Activated CD8-positive, alpha-beta memory T cell treated with anti-CD3 and anti-CD28 coated beads, Interleukin-2, amount 50 U/mL, for 4 hours (primary cell): Measurements from ENCODE around the gene YJU2.
"Not testable (repeated sequence)": the region's sequence is repeated elsewhere in the genome, so short reads cannot be mapped to it uniquely, and the experiment has no call there.

Experiments
- DNase-seq: peaks from one replicate; pipeline ENCODE4 v3.0.0-alpha.2; 2020

YJU2 gene

DNA sequence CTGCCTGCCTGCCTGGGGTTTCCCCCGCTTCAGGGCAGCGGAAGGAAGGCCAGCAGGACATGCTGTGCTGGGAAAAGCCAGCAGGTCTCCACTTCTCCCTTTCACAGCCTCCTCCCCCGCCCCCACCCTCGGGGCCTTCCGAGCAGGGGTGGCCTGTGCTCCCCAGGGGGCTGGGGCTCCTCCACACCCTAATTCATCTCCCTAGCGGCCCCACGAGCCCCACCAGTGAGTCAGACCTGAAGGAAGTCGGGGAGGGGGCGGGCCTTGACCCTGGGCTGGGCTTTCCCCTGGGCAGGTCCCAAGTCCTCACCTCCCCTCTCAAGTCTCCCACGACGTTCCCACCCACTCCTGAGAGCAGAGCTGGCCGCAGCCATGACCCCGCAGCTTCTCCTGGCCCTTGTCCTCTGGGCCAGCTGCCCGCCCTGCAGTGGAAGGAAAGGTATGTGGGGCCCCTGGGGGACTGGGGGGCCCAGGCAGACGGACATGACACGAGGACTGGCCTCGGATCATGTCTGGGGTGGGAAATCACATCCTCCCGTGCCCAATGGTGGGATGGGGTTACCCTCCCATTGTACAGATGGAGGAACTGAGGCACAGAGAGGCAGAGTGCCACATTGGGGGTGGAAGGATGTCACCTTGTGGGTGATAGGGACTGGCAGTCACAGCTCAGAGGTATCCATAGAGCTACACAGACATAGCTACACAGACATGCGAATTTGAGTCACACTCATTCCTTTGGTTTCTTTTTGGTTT, 17.5 kb upstream of the YJU2 start, which contains the start of gene EBI3:
Gene EBI3 (plus strand): TSS at position 345 of the 753 bp plus-strand sequence. CDS start 28 bp downstream, at position 373.
- DNase-seq: no peak

GRCh38 chr19:4230237-4230636, 16.6 kb upstream of the YJU2 start:
- DNase-seq: not testable (repeated sequence)

DNA sequence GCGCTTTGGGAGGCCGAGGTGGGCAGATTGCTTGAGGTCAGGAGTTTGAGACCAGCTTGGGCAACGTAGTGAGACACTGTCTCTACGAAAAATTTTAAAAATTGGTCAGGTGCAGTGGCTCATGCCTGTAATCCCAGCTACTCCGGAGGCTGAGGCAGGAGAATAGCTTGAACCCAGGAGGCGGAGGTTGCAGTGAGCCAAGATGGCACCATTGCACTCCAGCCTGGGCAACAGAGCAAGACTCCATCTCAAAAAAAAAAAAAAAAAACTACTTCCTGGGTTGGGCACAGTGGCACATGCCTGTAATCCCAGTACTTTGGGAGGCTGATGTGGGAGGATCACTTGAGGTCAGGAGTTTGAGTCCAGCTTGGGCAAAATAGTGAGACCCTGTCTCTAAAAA, 15.4 kb upstream of the YJU2 start:
- not testable (repeated sequence) for DNase-seq

GRCh38 chr19:4232139-4232538, 14.7 kb upstream of the YJU2 start:
- not testable (repeated sequence) for DNase-seq

DNA sequence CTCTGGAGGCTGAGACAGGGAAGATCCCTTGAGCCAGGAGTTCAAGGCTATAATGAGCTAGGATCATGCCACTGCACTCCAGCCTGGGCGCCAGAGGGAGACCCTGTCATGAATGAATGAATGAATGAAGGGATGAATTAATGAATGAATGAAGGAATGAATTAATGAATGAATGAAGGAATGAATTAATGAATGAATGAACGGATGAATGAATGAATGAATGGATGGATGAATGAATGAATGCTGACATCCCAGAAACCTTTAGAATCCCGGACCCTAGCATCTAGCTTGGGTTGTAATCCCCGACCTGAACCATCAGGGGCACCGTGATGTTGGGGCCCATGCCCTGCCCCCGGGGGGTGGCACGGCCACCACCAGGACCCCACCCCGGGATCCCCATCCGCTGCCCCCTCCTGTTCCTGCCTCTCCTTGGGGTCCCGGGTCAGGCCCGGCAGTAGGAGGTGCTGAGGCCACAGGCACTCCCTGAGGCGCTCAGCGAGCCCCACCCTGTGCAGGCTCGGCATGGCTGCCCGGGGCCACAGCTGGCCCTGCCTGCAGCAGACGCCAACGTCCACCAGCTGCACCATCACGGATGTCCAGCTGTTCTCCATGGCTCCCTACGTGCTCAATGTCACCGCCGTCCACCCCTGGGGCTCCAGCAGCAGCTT, 14.1 kb upstream of the YJU2 start:
- DNase-seq: no peak

DNA sequence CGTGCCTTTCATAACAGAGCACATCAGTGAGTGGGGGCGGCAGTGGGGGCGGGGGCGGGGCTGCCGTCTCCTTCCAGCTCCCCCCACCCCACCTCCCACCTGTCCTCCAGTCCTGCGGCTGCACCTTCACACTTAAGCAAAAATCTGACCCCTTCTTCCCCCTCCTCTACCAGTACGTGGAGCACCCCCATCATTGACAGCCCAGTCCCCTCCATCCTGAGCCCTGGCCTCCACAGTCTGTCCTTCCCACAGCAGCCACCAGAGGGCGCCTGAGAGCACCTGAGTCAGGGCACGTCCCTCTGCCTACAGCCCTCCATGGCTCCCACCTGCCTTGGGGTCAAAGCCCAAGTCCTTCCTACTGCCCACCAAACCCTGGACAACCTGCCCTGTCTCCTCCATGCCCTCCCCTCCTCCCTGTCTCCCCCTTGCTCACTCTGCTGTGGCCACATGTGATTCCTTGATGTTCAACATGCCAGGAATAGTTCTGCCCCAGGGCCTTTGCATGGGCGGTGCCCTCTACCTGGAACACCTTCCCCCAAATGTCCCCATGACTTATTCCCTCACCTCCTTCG, 13.5 kb upstream of the YJU2 start:
- peak; percentile 68 for DNase-seq

DNA sequence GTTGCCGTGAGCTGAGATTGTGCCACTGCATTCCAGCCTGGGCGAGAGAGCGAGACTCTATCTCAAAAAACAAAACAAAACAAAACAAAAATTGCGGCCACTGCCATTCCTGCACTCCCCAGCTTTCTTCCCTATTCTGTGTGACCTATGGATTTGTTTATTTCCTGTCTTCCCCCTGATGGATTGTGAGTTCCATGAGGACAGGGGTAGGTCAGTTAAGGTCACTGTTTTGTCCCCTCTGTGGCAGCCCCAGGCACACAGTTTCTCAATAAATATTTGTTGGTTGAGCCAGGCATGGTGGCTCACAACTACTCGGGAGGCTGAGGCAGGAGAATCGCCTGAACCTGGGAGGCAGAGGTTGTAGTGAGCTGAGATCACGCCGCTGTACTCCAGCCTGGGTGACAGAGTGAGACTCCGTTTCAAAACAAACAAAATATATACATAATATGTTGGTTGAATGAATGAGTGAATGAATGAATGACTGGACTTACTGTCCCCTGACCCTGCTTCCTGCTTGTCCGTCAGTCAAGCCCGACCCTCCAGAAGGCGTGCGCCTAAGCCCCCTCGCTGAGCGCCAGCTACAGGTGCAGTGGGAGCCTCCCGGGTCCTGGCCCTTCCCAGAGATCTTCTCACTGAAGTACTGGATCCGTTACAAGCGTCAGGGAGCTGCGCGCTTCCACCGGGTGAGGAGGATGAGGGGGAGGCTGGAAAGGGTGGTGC, 12.6 kb upstream of the YJU2 start:
- DNase-seq: no peak

DNA sequence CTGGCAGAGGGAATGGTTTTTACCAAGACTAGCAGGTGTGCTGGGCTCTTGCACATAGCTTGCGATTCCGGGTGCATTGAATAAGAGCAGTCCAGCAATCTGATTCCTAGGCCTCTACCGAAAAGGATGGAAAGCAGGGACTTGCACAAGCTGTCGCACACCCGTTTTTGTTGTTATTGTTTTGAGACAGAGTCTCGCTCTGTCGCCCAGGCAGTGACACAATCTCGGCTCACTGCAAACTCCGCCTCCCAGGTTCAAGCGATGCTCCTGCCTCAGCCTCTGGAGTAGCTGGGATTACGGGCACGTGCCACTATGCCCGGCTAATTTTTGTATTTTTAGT, 12.0 kb upstream of the YJU2 start:
- no peak for DNase-seq

GRCh38 chr19:4237510-4237909, 9.4 kb upstream of the YJU2 start:
- DNase-seq: not testable (repeated sequence)

GRCh38 chr19:4238831-4239230, 8.0 kb upstream of the YJU2 start:
- no peak for DNase-seq

- DNase-seq: no peak
Measured at GRCh38 chr19:4241824-4242430, 5.0 kb upstream of the YJU2 start.

DNA sequence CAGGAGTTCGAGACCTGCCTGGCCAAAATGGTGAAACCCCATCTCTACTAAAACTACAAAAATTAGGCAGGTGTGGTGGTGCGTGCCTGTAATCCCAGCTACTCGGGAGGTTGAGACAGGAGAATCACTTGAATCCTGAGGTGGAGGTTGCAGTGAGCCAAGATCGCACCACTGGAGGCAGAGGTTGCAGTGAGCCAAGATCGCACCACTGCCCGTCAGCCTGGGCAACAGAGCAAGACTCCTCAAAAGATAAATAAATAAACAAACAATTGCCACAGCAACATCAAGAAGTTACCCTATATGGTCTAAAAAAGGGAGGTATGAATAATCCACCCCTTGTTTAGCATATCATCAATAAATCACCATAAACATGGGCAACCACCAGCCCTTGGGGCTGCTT, 942 bp upstream of the YJU2 start:
- not testable (repeated sequence) for DNase-seq

DNA sequence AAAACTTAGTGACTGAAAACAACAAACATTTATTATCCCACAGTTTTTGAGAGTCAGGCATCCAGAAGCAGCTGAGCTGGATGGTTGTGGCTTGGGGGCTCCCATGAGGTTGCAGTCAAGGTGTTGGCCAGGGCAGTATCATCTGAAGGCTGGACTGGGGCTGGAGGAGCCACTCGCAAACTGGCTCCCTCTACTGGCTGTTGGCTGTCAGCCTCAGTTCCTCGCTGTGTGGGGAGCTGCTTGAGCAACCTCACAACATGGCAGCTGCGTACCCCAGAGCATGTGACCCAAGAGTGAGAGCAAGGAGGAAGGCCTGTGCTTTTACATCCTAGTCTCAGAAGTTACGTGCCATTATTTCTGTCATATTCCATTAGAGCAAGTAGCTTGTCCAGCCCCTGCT, 9.7 kb downstream of the YJU2 start:
- DNase-seq: no peak

DNA sequence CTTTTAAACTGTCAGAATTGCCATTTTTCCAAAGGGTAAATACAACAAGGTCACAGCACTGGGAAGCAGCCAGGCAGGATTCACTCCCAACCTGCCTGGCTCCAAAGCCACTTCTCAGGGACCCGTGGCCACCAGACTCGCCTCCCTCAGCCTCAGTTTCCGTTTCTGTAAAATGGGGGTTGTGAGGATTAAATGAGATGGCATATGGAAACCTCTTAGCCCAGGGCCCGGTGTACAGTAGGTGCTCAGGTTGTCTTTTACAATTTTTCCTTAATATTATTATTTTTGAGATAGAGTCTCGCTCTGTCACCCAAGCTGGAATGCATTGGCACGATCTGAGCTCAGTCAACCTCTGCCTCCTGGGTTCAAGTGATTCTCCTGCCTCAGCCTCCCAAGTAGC, 10.1 kb downstream of the YJU2 start:
- no peak for DNase-seq

DNA sequence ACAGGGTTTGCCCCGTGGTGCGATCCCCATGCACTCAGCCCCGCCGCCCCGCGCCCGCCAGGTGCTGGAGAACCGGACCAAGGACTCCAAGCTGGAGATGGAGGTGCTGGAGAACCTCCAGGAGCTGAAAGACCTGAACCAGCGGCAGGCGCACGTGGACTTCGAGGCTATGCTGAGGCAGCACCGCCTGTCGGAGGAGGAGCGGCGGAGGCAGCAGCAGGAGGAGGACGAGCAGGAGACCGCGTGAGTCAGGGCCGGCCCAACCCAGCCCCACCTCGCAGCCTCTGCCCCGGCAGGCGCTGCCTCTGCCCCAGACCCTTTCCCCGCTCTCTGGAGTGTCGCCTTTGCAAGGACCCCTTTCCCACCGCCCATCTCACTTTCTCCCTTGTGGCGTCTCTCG, 11.3 kb downstream of the YJU2 start:
- no peak for DNase-seq

DNA sequence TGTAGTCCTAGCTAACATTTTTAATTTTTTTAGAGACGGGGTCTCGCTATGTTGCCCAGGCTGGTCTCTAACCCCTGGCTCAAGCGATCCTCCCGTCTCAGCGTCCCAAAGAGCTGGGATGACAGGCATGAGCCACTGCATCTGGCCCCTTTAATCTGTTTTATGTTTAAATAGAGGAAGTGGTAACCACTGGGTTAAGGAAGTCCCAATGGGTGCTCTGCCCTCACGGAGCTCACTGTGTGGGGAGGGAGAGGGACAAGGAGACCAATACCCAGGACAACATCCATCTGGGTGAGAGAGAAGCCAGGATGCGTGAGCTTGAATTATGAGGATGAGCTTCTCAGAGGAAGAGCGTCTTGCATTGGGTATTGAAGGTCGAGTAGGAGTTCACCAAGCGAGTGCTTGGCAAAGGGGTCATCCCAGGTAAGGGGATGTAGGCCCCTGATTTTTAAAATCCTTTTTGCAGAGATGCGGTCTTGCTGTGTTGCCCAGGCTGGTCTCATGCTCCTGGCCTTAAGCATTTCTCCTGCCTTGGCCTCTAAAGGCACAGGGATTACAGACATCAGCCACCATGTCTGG, 13.8 kb downstream of the YJU2 start:
- no peak for DNase-seq

DNA sequence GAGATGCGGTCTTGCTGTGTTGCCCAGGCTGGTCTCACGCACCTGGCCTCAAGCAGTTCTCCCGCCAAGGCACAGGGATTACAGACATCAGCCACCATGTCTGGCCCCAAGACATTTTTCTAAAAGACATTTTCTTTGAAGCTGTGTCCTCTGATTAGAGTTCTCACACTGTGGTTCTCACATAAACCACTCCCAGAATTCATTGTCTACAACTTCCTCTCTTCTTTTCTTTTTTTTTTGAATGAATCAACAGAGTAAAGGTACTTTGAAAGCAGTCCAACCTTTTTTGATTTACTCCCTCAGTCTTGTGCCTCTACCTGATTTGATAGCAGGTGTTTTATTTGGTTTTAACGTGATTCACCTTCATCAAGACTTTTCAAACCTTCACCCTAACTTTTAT, 17.9 kb downstream of the YJU2 start:
- no peak for DNase-seq

- DNase-seq: no peak
Measured at GRCh38 chr19:4266253-4267000, 19.5 kb downstream of the YJU2 start.

DNA sequence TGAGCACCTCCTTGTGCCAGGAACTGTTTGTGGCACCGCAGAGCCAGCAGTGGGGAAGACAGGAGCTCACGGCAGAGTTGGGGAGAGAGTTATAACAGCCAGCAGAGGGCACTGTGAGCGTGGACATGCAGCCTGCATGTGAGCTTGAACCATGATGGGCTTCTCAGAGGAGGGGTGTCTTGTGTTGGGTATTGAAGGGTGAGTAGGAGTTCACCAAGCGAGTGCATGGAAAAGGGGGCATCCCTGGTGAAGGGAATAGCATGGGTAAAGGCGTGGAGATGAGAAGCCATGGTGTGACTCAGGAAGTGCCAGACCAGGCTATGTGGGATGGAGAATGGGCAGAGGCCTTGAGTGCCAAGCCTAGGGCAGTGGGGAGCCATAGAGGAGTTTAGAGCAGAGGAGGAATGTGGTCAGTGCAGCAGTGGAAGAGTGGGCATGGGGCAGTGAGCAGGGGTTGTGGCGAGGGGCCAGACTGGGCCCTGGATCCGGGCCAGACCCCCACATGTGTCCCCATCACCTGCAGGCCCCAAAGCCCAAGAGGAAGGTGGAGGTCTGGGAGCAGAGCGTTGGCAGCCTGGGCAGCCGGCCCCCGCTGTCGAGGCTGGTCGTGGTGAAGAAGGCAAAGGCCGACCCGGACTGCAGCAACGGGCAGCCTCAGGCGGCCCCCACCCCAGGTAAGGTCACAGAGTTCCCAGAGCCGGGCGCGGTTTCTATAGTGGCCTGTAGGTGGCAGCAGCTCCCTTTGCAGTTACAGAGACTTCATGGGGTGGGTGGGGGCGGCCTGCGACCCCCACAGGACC, 20.4 kb downstream of the YJU2 start:
- DNase-seq: peak; percentile 63

- DNase-seq: no peak
Measured at GRCh38 chr19:4267901-4268815, 21.3 kb downstream of the YJU2 start.
